ENCODE data around the gene SEPTIN6. TPM values are rescaled to one million over a fixed set of nuclear protein-coding genes. Genes with fewer than 3 reads are reported as not detected.
"Not testable (repeated sequence)": the region's sequence is repeated elsewhere in the genome, so short reads cannot be mapped to it uniquely, and the experiment has no call there.

The SEPTIN6 gene
- total and polyA plus RNA-seq, 5 donors from 2014 or later, result 144 to 290 (median 201) TPM

DNA sequence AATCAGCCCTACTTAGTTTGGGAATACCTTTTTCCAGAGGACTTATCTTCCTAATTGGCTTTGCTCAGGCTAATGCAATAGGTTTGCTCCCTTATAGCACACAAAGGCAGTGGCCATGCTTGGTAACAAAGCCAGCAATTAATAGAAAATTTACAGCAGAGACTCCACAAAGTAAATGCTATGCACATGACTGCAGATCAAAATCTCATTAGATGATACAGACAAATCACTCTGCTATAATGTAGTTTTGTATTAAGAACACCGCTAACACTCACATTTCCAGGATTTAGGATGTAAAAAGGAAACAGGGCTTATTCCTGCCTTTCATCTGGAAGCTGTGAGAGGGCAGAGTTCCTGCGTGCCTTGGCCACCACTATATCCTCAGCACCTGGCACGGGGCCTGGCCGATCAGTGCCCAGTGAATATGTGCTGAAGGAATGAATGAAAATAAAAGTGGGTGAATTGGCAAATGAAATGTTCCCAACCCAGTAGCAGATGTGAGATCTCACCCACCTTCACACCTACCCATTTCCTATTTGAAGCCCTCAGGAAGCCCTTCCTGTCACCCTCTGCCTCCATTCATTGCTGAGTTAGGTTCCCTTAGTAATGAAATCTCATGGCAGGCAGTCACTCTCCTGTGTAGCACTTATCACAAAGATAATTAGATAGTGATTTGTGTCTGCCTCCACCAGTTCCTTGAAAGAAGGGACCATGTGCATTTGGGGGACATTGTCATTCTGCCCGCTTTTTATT, 5.1 kb downstream of the SEPTIN6 start:
- Histone ChIP-seq H3K36me3 (ENCODE audit: control insufficient read depth, insufficient read depth, low read length) (no peaks in the 10 kb centered on the region), H3K4me1 (ENCODE audit: control insufficient read depth, insufficient read depth, low read length, poor library complexity, severe bottlenecking) (peaks cover 65% of the 10 kb centered on the region), H3K27ac (ENCODE audit: insufficient read depth, low read length, poor library complexity, severe bottlenecking) (peak overlapping the region; percentile 97), H3K27me3 (ENCODE audit: control insufficient read depth, insufficient read depth, low read length) (no peaks in the 10 kb centered on the region), H3K4me3 (ENCODE audit: low read depth, low read length) (peak overlapping the region; percentile 63), H3K9me3 (ENCODE audit: control insufficient read depth in 2 of 2, low read length in 2 of 2) (no peaks in the 10 kb centered on the region)
- H3K9me3 Mint-ChIP-seq, result no peaks in the 10 kb centered on the region
- DNase-seq (peak in 1 of 3 donors; percentile 74), ATAC-seq (ENCODE audit: low read depth in 2 of 2) (no peak)
- H3K4me3 Mint-ChIP-seq, result peak overlapping the region; percentile 92 to 100 (median 98)
- peaks cover 28% of the 10 kb centered on the region for H3K36me3 Mint-ChIP-seq
- H3K27me3 Mint-ChIP-seq, result peaks cover 7% of the 10 kb centered on the region
- peak overlapping the region; percentile 98 for H3K27ac Mint-ChIP-seq
- H3K4me1 Mint-ChIP-seq, result peaks cover 24 to 82% (median 38%) of the 10 kb centered on the region in 4 donors

DNA sequence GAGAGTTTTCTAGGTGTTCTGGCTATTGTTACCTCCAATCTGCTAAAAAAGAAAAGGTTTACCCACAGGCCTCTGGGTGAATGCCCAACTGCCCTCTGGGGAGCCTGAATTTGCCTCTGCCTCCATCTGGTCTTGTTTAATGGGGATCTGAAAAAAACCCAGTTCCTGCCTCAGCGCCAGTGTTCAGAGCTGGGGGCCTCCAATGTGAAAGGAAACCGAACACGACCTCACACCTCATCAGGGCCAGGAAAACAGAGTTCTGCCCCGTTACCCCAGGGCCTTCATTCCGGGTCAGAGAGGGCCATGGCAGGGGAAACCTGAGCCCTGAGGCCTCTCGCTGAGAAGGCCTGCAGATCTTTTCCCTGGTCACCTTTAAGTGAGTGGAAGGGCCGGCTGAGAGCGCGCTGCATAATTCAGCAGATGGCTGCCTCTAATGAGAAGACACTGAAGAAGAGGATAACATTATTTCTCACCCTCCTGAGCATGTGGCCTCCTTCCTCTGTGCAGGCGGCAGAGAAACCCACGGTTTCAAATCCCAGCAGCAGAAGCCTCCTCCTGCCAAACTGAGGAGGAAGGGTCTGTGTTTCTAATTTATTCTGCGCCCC, 6.8 kb downstream of the SEPTIN6 start:
- H3K27ac ChIP-seq (ENCODE audit: insufficient read depth, low read length, poor library complexity, severe bottlenecking), result peak overlapping the region; percentile 97
- H3K4me3 Mint-ChIP-seq, result peak overlapping the region; percentile 92 to 100 (median 98)
- peaks cover 28 to 95% (median 49%) of the 10 kb centered on the region in 4 donors for H3K4me1 Mint-ChIP-seq
- no peaks in the 10 kb centered on the region for H3K9me3 ChIP-seq (ENCODE audit: control insufficient read depth in 2 of 2, low read length in 2 of 2)
- peaks cover 29% of the 10 kb centered on the region for H3K36me3 Mint-ChIP-seq
- peaks cover 74% of the 10 kb centered on the region for H3K4me1 ChIP-seq (ENCODE audit: control insufficient read depth, insufficient read depth, low read length, poor library complexity, severe bottlenecking)
- ATAC-seq (ENCODE audit: low read depth in 2 of 2) (no peak), DNase-seq (peak in 1 of 3 donors; percentile 56)
- no peaks in the 10 kb centered on the region for H3K27me3 Mint-ChIP-seq
- H3K4me3 ChIP-seq (ENCODE audit: low read depth, low read length), result peak overlapping the region; percentile 68
- no peaks in the 10 kb centered on the region for H3K27me3 ChIP-seq (ENCODE audit: control insufficient read depth, insufficient read depth, low read length)
- no peaks in the 10 kb centered on the region for H3K9me3 Mint-ChIP-seq
- no peaks in the 10 kb centered on the region for H3K36me3 ChIP-seq (ENCODE audit: control insufficient read depth, insufficient read depth, low read length)
- H3K27ac Mint-ChIP-seq, result peak overlapping the region; percentile 98

DNA sequence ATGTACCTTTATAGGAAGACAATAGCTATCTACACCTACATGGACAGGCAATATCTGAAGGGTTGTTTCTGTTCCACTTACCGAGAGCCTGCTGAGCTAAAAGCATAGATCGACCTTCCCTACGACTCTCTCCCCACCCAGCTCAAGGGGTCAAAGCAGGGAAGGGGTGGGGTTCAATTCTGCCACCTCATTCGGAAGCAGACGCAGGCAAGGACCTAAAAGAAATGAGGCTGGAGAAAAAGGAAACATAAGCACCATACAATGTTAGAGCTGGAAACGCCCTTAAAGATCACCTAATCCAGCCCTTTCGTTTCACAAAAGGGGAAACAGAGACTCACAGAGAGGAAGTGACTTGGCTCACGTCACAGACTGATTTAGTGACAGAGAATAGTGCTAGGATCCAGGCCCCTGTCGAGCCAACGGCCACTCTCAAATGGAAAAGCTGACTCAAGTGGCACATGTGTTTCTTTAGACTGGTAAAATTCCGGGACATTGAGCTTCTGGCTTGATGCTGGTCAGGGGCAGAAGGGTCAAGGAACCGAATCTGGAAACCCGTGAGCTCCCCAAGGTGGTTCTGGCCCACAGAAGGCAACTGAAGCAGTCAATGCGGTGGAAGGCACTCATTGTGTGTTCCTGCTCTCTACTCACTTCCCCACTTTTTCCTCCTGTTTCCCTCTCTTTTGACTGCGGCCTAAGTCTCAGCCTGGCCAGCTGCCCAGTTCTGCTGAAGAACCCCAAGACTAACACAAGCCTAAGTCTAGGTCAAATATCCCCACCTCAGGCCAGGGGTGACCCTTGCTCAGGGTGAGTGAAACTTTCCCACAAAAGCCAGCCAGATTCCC, 7.5 kb downstream of the SEPTIN6 start:
- H3K36me3 ChIP-seq (ENCODE audit: control insufficient read depth, insufficient read depth, low read length), result no peaks in the 10 kb centered on the region
- Mint-ChIP-seq H3K9me3 (no peaks in the 10 kb centered on the region), H3K27me3 (no peaks in the 10 kb centered on the region), H3K36me3 (peaks cover 33% of the 10 kb centered on the region), H3K4me1 (peaks cover 31 to 96% (median 52%) of the 10 kb centered on the region in 4 donors), H3K27ac (peak overlapping the region; percentile 98), H3K4me3 (peak overlapping the region; percentile 92 to 100 (median 98))
- no peaks in the 10 kb centered on the region for H3K27me3 ChIP-seq (ENCODE audit: control insufficient read depth, insufficient read depth, low read length)
- peak overlapping the region; percentile 68 for H3K4me3 ChIP-seq (ENCODE audit: low read depth, low read length)
- H3K4me1 ChIP-seq (ENCODE audit: control insufficient read depth, insufficient read depth, low read length, poor library complexity, severe bottlenecking), result peaks cover 81% of the 10 kb centered on the region
- H3K27ac ChIP-seq (ENCODE audit: insufficient read depth, low read length, poor library complexity, severe bottlenecking), result peak overlapping the region; percentile 97
- no peaks in the 10 kb centered on the region for H3K9me3 ChIP-seq (ENCODE audit: control insufficient read depth in 2 of 2, low read length in 2 of 2)
- ATAC-seq (ENCODE audit: low read depth in 2 of 2) (peak in 1 of 2 donors; percentile 16), DNase-seq (peak; percentile 35 to 88 (median 65))

DNA sequence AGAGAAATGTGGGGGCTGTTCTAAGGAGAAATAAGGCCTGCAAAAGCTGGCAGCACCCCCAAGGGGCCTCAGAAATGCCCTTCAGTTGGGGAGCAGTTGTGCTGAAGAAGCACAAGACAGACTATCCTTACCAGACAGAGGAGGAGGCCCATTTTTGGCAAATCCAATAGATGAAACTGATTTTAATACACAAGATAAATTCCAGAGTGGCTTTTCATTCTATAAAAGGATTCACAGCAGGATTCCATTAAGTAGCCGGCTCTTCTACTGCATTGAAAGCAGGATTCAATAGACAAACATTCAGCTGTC, 8.1 kb downstream of the SEPTIN6 start:
- Histone ChIP-seq H3K27ac (ENCODE audit: insufficient read depth, low read length, poor library complexity, severe bottlenecking) (peak overlapping the region; percentile 97), H3K4me1 (ENCODE audit: control insufficient read depth, insufficient read depth, low read length, poor library complexity, severe bottlenecking) (peaks cover 87% of the 10 kb centered on the region), H3K27me3 (ENCODE audit: control insufficient read depth, insufficient read depth, low read length) (no peaks in the 10 kb centered on the region), H3K4me3 (ENCODE audit: low read depth, low read length) (peak overlapping the region; percentile 68), H3K9me3 (ENCODE audit: control insufficient read depth in 2 of 2, low read length in 2 of 2) (no peaks in the 10 kb centered on the region), H3K36me3 (ENCODE audit: control insufficient read depth, insufficient read depth, low read length) (no peaks in the 10 kb centered on the region)
- Mint-ChIP-seq H3K27me3 (no peaks in the 10 kb centered on the region), H3K4me3 (peak overlapping the region; percentile 92 to 100 (median 98)), H3K27ac (peak overlapping the region; percentile 98), H3K9me3 (no peaks in the 10 kb centered on the region), H3K4me1 (peaks cover 31 to 96% (median 50%) of the 10 kb centered on the region in 4 donors), H3K36me3 (peaks cover 31% of the 10 kb centered on the region)
- DNase-seq, result no peak
- ATAC-seq (ENCODE audit: low read depth in 2 of 2), result no peak

DNA sequence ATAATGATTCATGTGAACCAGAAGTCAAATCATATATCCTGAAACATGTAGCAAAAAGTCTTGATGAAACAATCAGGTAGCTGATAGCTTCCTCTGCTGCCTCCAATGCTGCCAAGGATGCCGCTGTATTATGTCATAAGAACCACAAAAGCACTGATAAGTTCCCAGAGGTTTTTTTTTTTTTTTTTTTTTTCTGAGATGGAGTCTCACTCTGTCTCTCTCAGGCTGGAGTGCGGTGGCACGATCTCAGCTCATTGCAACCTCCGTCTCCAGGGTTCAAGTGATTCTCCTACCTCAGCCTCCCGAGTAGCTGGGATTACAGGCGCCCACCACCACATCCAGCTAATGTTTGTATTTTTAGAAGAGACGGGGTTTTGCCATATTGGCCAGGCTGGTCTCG, 8.7 kb downstream of the SEPTIN6 start:
- not testable (repeated sequence) for H3K27me3 ChIP-seq (ENCODE audit: control insufficient read depth, insufficient read depth, low read length); H3K9me3 ChIP-seq (ENCODE audit: control insufficient read depth in 2 of 2, low read length in 2 of 2); H3K9me3 Mint-ChIP-seq; H3K27me3 Mint-ChIP-seq; ATAC-seq (ENCODE audit: low read depth in 2 of 2); H3K36me3 ChIP-seq (ENCODE audit: control insufficient read depth, insufficient read depth, low read length)
- peak overlapping the region; percentile 63 to 98 (median 98) for H3K27ac Mint-ChIP-seq
- peak overlapping the region; percentile 92 to 100 (median 98) for H3K4me3 Mint-ChIP-seq
- peak overlapping the region; percentile 97 for H3K27ac ChIP-seq (ENCODE audit: insufficient read depth, low read length, poor library complexity, severe bottlenecking)
- H3K4me1 Mint-ChIP-seq, result peaks cover 31 to 96% (median 49%) of the 10 kb centered on the region in 4 donors
- H3K36me3 Mint-ChIP-seq, result peaks cover 30% of the 10 kb centered on the region
- peaks cover 90% of the 10 kb centered on the region for H3K4me1 ChIP-seq (ENCODE audit: control insufficient read depth, insufficient read depth, low read length, poor library complexity, severe bottlenecking)
- peak overlapping the region; percentile 68 for H3K4me3 ChIP-seq (ENCODE audit: low read depth, low read length)
- DNase-seq, result peak in 2 of 3 donors; percentile 22 to 50

DNA sequence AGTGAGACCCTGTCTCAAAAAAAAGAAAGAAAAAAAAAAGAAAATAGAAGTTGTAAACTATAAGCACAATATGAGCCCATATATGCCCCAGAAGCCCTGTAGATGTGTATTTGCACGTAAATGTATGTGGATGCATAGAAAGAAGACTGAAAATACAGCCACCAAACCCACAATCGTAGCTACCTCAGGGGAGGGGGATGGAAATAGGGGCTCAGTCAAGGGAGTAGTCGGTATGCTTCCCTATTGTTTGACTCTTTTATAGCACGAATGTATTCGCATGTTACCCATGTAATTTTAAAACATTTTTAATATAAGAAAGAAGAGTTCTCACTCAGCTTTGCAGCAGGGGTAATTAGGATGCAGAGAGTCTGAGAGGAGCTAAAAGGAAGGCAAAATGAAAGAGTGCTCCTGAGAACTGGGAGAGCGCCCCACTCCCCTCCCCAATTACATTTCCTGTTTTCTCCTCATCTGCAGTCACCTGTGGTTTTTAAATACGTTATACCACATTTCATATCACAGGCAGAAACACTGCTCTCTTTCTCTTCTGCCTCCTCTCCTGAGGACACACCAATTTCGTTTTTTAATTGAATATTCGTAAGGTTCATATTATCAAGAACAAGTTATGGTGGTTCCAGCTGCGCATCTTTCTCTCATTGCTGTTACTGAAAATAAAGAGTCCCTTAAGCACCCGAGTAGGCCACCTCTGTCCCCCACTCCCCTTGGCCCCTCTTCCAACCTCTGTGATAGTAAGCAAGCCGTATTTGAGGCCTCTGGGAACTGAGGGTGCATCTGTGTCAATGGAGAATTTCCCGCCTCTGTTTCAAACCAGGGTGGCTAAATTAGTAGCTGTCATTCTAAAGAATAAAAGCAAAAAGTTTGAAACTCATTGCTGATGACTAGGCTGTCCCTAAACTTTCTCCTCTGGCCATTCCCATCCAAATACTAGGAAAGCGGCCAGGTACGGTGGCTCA, 10.7 kb downstream of the SEPTIN6 start:
- Histone ChIP-seq H3K27me3 (ENCODE audit: control insufficient read depth, insufficient read depth, low read length) (no peaks in the 10 kb centered on the region), H3K4me3 (ENCODE audit: low read depth, low read length) (peak overlapping the region; percentile 75), H3K36me3 (ENCODE audit: control insufficient read depth, insufficient read depth, low read length) (no peaks in the 10 kb centered on the region), H3K27ac (ENCODE audit: insufficient read depth, low read length, poor library complexity, severe bottlenecking) (peak overlapping the region; percentile 97), H3K4me1 (ENCODE audit: control insufficient read depth, insufficient read depth, low read length, poor library complexity, severe bottlenecking) (peaks cover 94% of the 10 kb centered on the region), H3K9me3 (ENCODE audit: control insufficient read depth in 2 of 2, low read length in 2 of 2) (no peaks in the 10 kb centered on the region)
- ATAC-seq (ENCODE audit: low read depth in 2 of 2) (peak; percentile 67 to 70), DNase-seq (peak; percentile 28 to 89 (median 80))
- no peaks in the 10 kb centered on the region for H3K9me3 Mint-ChIP-seq
- H3K4me3 Mint-ChIP-seq, result peak overlapping the region; percentile 86 to 99 (median 92)
- no peaks in the 10 kb centered on the region for H3K27me3 Mint-ChIP-seq
- peak overlapping the region; percentile 95 to 99 (median 98) for H3K27ac Mint-ChIP-seq
- H3K36me3 Mint-ChIP-seq, result peaks cover 36% of the 10 kb centered on the region
- H3K4me1 Mint-ChIP-seq, result peaks cover 23 to 94% (median 43%) of the 10 kb centered on the region in 4 donors

DNA sequence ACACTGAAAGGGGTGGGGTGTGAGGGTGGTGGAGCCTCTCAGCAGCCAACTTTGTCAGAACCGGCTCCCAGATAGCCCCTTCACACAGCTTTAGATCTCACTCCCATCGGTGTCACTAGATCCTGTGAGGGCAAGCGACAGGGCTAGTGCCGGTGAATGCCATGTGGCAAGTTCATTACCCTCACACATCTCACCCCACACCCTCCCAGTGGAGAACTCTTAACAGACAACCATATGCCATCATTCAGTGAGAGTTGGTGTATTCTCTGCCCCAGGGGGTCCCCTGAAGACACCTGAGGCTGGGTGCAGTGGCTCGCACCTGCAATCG, 15.3 kb downstream of the SEPTIN6 start:
- H3K36me3 ChIP-seq (ENCODE audit: control insufficient read depth, insufficient read depth, low read length), result peaks cover 16% of the 10 kb centered on the region
- no peaks in the 10 kb centered on the region for H3K9me3 ChIP-seq (ENCODE audit: control insufficient read depth in 2 of 2, low read length in 2 of 2)
- H3K27ac Mint-ChIP-seq, result peak overlapping the region; percentile 94 to 96 (median 94)
- H3K4me3 ChIP-seq (ENCODE audit: low read depth, low read length), result peak overlapping the region; percentile 55
- DNase-seq (no peak), ATAC-seq (ENCODE audit: low read depth in 2 of 2) (no peak)
- H3K27me3 Mint-ChIP-seq, result no peaks in the 10 kb centered on the region
- H3K4me1 ChIP-seq (ENCODE audit: control insufficient read depth, insufficient read depth, low read length, poor library complexity, severe bottlenecking), result peaks cover 77% of the 10 kb centered on the region
- no peaks in the 10 kb centered on the region for H3K9me3 Mint-ChIP-seq
- H3K27ac ChIP-seq (ENCODE audit: insufficient read depth, low read length, poor library complexity, severe bottlenecking), result peak overlapping the region; percentile 97
- H3K27me3 ChIP-seq (ENCODE audit: control insufficient read depth, insufficient read depth, low read length), result no peaks in the 10 kb centered on the region
- peaks cover 12 to 91% (median 41%) of the 10 kb centered on the region in 4 donors for H3K4me1 Mint-ChIP-seq
- peaks cover 16% of the 10 kb centered on the region for H3K36me3 Mint-ChIP-seq
- H3K4me3 Mint-ChIP-seq, result peak overlapping the region; percentile 91 to 93 (median 92)
